K562 (cell line): ENCODE results near the gene COMMD1. TPM values are rescaled to one million over a fixed set of nuclear protein-coding genes. Genes with fewer than 3 reads are reported as not detected.

Source experiments
- ATAC-seq: fragments of 200-7000 bp; cut with Tn5 transposase; 3 replicates; pipeline ENCODE4 v1.9.1; 2020; ENCODE audit warnings: moderate library complexity
- BruUV-seq: library from RNA; stranded (reverse); fragments of 400-500 nt; replicated peaks from 2 replicates; lab custom pipeline; 2021; lab: Mats Ljungman, UMichigan
- CTCF ChIA-PET: fragments of 300-600 bp; formaldehyde crosslinking; extraction: SDS; loops from one replicate; lab custom pipeline; 2021; ENCODE audit warnings: low intra/inter-chr PET ratio; lab: Yijun Ruan, JAX
- POLR2A ChIA-PET: fragments of 300-600, 350-650 bp; sonication (Branson Sonifier 250); formaldehyde crosslinking; extraction: SDS; loops from one replicate; lab custom pipeline; 2021; ENCODE audit warnings: antibody characterized with exemption, inconsistent platforms; lab: Yijun Ruan, JAX
- DNase-seq, 4 experiments: peaks; one replicate each; pipeline versions ENCODE4 v3.0.0 to v3.0.0-alpha.2; 2011 to 2018; ENCODE audit warnings: low spot score in 3 of 4, mixed read lengths in 3 of 4; ENCODE audit errors: extremely low read depth in 1 of 4
- FAIRE-seq: peaks from 2 replicates; lab custom pipeline; 2011; peaks lifted over from hg19 to GRCh38; lab: Jason Lieb, UNC
- H2AFZ ChIP-seq: 2 replicates; pipeline ENCODE4 v1.6.0; 2011; ENCODE audit warnings: low read depth, low read length, control low read depth, inconsistent platforms
- H3K27ac ChIP-seq: fragments of 200-600 bp; 3 replicates; pipeline ENCODE4 v1.8.0; 2011; ENCODE audit warnings: low read depth, mild to moderate bottlenecking, control low read depth, inconsistent platforms, low read length, moderate library complexity, mixed read lengths; ENCODE audit errors: extremely low read depth
- H3K27me3 ChIP-seq, 2 experiments: fragments of 300-600 bp in 1 of 2; 2 replicates in 1 of 2; 3 replicates in 1 of 2; pipeline versions ENCODE4 v1.6.0 to v1.8.0; 2011; ENCODE audit warnings: inconsistent platforms in 2 of 2, low read length in 2 of 2, mild to moderate bottlenecking in 1 of 2, mixed read lengths in 1 of 2, moderate library complexity in 1 of 2; ENCODE audit not compliant: control insufficient read depth in 2 of 2, insufficient read depth in 2 of 2
- H3K36me3 ChIP-seq: fragments of 300-600 bp; 3 replicates; pipeline ENCODE4 v1.8.0; 2011; ENCODE audit warnings: mild to moderate bottlenecking, low read length, inconsistent platforms; ENCODE audit not compliant: control insufficient read depth, insufficient read depth
- H3K4me1 ChIP-seq, 2 experiments: fragments of 200-600 bp in 1 of 2; replicated peaks in 1 of 2; 2 replicates in 1 of 2; 3 replicates in 1 of 2; pipeline versions ENCODE4 v1.5.1 to v1.8.0; 2011; ENCODE audit warnings: inconsistent platforms in 2 of 2, low read length in 2 of 2, mild to moderate bottlenecking in 1 of 2, mixed read lengths in 1 of 2, moderate library complexity in 1 of 2; ENCODE audit not compliant: control insufficient read depth in 2 of 2, insufficient read depth in 2 of 2
- H3K4me2 ChIP-seq: 2 replicates; pipeline ENCODE4 v1.6.1; 2011; ENCODE audit warnings: low read length, control low read depth, inconsistent platforms, mixed read lengths; ENCODE audit not compliant: insufficient read depth
- H3K4me3 ChIP-seq: fragments of 200-600 bp; sonication (generic), shearing (Covaris generic); 2 replicates; pipeline ENCODE4 v1.5.1; 2016; ENCODE audit warnings: control low read depth, inconsistent platforms
- H3K79me2 ChIP-seq: fragments of 200-600 bp; 3 replicates; pipeline ENCODE4 v1.8.0; 2011; ENCODE audit warnings: low read length, inconsistent platforms; ENCODE audit not compliant: control insufficient read depth, insufficient read depth
- H3K9ac ChIP-seq, 2 experiments: 2 replicates each; pipeline versions ENCODE4 v1.6.0 to v1.6.1; 2011; ENCODE audit warnings: low read depth in 2 of 2, low read length in 2 of 2, control low read depth in 1 of 2, inconsistent platforms in 1 of 2, mild to moderate bottlenecking in 1 of 2, mixed read lengths in 1 of 2; ENCODE audit not compliant: insufficient read depth in 1 of 2
- H3K9me1 ChIP-seq: one replicate; pipeline ENCODE4 v1.6.0; 2011; ENCODE audit warnings: inconsistent platforms, mild to moderate bottlenecking, low read length, moderate library complexity; ENCODE audit not compliant: control insufficient read depth, insufficient read depth
- H3K9me3 ChIP-seq: replicated peaks from 2 replicates; pipeline ENCODE4 v1.5.1; 2011; ENCODE audit warnings: low read depth, low read length, inconsistent platforms; ENCODE audit not compliant: control insufficient read depth, insufficient read depth
- H4K20me1 ChIP-seq: replicated peaks from 2 replicates; pipeline ENCODE4 v1.6.1; 2011; ENCODE audit warnings: low read length, inconsistent platforms, mixed read lengths; ENCODE audit not compliant: control insufficient read depth, insufficient read depth
- C11orf30 ChIP-seq: fragments of 450-650 bp; IDR thresholded peaks from 2 replicates; pipeline ENCODE4 v1.6.1; 2016; ENCODE audit warnings: low read depth, mild to moderate bottlenecking
- MCM5 ChIP-seq: fragments of 450-650 bp; IDR thresholded peaks from 2 replicates; pipeline ENCODE4 v1.6.1; 2016; ENCODE audit warnings: low read depth
- PREB ChIP-seq: sonication (generic); formaldehyde crosslinking; IDR thresholded peaks from 2 replicates; pipeline ENCODE4 v1.8.1; 2023; ENCODE audit warnings: mild to moderate bottlenecking, missing genetic modification reagents
- TGIF2 ChIP-seq: sonication (generic); formaldehyde crosslinking; IDR thresholded peaks from 2 replicates; pipeline ENCODE4 v1.8.1; 2022; ENCODE audit warnings: mild to moderate bottlenecking, missing genetic modification reagents, moderate library complexity
- ZNF121 ChIP-seq: sonication (generic); formaldehyde crosslinking; conservative IDR thresholded peaks from 2 replicates; pipeline ENCODE4 v1.8.0; 2022; ENCODE audit warnings: missing genetic modification reagents
- ZNF277 ChIP-seq: fragments of 250-450 bp; sonication (Bioruptor Pico); IDR thresholded peaks from 2 replicates; pipeline ENCODE4 v1.8.0; 2022; ENCODE audit warnings: inconsistent platforms, mild to moderate bottlenecking, moderate library complexity, borderline replicate concordance
- ZNF316 ChIP-seq: fragments of 450-650 bp; IDR thresholded peaks from 2 replicates; pipeline ENCODE4 v1.6.1; 2016
- WGBS: fragments of 100-300 bp; shearing (Covaris generic); methylation state at CpG from one replicate; pipeline ENCODE4 v1.1.6; 2016; ENCODE audit warnings: low coverage, mixed read lengths; ENCODE audit not compliant: insufficient coverage; ENCODE audit errors: missing lambda C conversion rate; 5-methylcytosine and 5-hydroxymethylcytosine counted together
- in situ Hi-C: fragments of 300-500 bp; cut with MboI; formaldehyde crosslinking; loops from 4 replicates; pipeline ENCODE4 v1.15.0; 2018; ENCODE audit warnings: inconsistent platforms, mixed read lengths
- intact Hi-C: fragments of 100-400 bp; cut with micrococcal nuclease; formaldehyde crosslinking; loops from 2 replicates; pipeline ENCODE4 v1.14.2; 2022
- polyA plus RNA-seq, 8 experiments: library from polyadenylated mRNA; depleted of rRNA in 4 of 8; stranded (reverse) in 5 of 8; unstranded in 3 of 8; fragments of >200 nt; fragmentation: Nextera tagmentation in 2 of 8; fragmentation: Illumina TruSeq in 1 of 8; extraction: Ambion mirVana in 2 of 8; extraction: Trizol in 1 of 8; gene quantifications; 2 replicates each; pipeline versions ENCODE4 v1.2.1 to v1.2.3, GENCODE V29; 2011 to 2014; ENCODE audit warnings: inconsistent platforms in 1 of 8, missing spikeins in 1 of 8
- total RNA-seq, 7 experiments: library from RNA; depleted of rRNA in 6 of 7; stranded (reverse); fragments of >200 nt in 6 of 7; fragmentation: Illumina TruSeq in 2 of 7; extraction: Trizol in 2 of 7; gene quantifications; 2 replicates each; pipeline versions ENCODE4 v1.2.1 to v1.2.3, GENCODE V29; 2011 to 2021; ENCODE audit warnings: low replicate concordance in 1 of 7
- TF ChIP-seq, protein P1 (sequence below), 2 experiments: fragments of 450-650 bp in 1 of 2; IDR thresholded peaks; 2 replicates each; pipeline ENCODE4 v1.6.1; 2011 to 2017; ENCODE audit warnings: low read depth in 2 of 2, antibody characterized with exemption in 1 of 2, borderline replicate concordance in 1 of 2, low read length in 1 of 2, mild to moderate bottlenecking in 1 of 2, mixed read lengths in 1 of 2; ENCODE audit not compliant: control insufficient read depth in 1 of 2

COMMD1 gene
- total and polyA plus RNA-seq, 9 of the 15 experiments (the other 6 are each of a cell fraction or from before 2014, with no cell fraction given), result 14.4 to 77.0 (median 21.4) TPM

DNA sequence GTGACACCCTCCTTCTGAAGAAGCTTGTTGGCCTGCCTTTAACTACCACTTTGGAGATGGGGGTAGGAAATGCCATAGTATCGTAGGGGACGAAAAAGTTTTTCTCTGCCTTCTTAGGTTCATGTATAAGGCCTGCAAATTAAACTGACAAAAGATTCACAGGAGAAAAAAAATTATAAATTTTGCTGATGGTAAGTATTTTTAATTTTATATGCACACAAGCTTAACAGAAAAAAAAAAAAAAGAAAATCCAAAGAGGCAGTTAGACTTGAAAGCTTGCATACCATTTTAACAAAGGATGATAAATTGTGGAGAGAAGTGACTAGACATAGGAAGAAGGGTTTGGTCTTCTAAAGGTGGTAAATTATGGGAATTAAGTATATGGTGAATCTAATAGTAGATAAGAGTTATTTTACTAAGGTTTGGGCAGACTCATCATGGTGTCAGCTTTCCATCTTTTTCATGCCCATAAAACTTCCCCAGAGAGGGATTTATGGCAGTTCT is 227.9 kb downstream of the COMMD1 start:
- in situ Hi-C loops (no loop called here), intact Hi-C loops (no loop called here)
- DNase-seq, result no peak
- no peak for ATAC-seq
- no TSS peak for BruUV-seq
- Histone ChIP-seq H3K4me3 (no peak overlapping the region), H3K36me3 (no peaks in the 10 kb centered on the region), H4K20me1 (no peaks in the 10 kb centered on the region), H3K27me3 (no peaks in the 10 kb centered on the region), H3K9ac (no peak overlapping the region), H3K4me2 (no peak overlapping the region), H3K9me1 (no peaks in the 10 kb centered on the region), H3K9me3 (no peaks in the 10 kb centered on the region), H3K79me2 (no peaks in the 10 kb centered on the region), H3K27ac (no peak overlapping the region), H2AFZ (no peak overlapping the region), H3K4me1 (no peaks in the 10 kb centered on the region)
- TF ChIP-seq MCM5 (no peak), ZNF316 (peak; percentile 71), C11orf30 (peak; percentile 30; the same call in 1 of the 2 replicates), TGIF2 (no peak)
- ChIA-PET CTCF (no interaction called here), POLR2A (interaction anchor here (0.7 to 0.9 kb wide), 3 partner anchors 24 to 57 kb away, joined by 3 to 5 read pairs (median 3); no protein-coding TSS in a partner anchor)
- 56% methylated on average over 2 of the region's 2 CpGs for WGBS
- FAIRE-seq, result no peak

DNA sequence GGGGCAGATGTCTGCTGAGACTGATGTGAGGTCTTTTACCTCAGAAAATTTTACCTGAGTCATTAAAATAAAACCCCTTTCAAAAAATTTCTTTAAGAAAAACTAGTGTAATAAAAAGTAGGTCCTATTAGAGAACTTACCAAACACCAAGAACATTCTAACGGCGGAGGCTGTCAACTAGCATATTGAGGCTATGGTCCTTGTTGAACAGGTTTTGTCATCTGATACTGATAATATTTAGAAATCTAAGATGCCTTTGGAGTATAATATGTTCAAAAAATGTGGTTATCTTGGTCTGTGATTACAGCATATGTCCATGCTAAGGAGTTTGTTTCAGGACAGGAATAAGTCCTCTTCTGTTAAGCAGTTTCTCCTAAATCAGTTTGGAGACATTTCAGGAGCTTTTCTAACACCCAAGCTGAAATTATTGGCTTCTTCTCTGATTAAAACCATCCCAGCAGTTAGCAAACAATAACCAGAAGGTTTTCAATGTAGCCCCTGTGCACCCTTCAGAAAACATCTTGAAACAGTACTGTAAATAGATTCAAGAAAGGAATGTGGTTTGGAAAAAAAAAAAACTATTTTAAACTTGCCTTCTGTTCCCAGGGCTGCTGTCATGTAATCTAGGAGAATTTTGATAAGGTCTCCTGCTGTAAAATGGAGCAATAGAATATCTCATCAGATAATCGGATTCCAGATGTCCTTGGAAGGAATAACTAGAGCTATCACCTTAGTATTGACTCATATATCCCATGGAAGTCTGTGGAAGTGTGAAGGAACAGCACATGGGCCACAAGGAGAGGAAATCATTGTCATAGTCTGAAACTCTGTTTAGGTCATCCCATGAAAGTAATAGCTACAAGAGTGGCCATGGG is 231.7 kb downstream of the COMMD1 start:
- BruUV-seq, result no TSS peak
- CTCF ChIA-PET, result no interaction called here
- H3K27ac ChIP-seq, result no peak overlapping the region
- TF ChIP-seq, protein P1, sequence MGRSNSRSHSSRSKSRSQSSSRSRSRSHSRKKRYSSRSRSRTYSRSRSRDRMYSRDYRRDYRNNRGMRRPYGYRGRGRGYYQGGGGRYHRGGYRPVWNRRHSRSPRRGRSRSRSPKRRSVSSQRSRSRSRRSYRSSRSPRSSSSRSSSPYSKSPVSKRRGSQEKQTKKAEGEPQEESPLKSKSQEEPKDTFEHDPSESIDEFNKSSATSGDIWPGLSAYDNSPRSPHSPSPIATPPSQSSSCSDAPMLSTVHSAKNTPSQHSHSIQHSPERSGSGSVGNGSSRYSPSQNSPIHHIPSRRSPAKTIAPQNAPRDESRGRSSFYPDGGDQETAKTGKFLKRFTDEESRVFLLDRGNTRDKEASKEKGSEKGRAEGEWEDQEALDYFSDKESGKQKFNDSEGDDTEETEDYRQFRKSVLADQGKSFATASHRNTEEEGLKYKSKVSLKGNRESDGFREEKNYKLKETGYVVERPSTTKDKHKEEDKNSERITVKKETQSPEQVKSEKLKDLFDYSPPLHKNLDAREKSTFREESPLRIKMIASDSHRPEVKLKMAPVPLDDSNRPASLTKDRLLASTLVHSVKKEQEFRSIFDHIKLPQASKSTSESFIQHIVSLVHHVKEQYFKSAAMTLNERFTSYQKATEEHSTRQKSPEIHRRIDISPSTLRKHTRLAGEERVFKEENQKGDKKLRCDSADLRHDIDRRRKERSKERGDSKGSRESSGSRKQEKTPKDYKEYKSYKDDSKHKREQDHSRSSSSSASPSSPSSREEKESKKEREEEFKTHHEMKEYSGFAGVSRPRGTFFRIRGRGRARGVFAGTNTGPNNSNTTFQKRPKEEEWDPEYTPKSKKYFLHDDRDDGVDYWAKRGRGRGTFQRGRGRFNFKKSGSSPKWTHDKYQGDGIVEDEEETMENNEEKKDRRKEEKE (IDR thresholded peaks at IDR 0.05; ENCODE audit: borderline replicate concordance in 1 of 2, control insufficient read depth in 1 of 2, low read depth in 2 of 2, low read length in 1 of 2), result no peak
- TF ChIP-seq ZNF277 (CRISPR knock-in tag) (no peak), PREB (CRISPR knock-in tag) (no peak), ZNF121 (no peak)

More for the DNA sequence above, 231.7 kb downstream of the COMMD1 start:
- no peaks in the 10 kb centered on the region for H3K9me3 ChIP-seq
- no peaks in the 10 kb centered on the region for H3K79me2 ChIP-seq
- no peaks in the 10 kb centered on the region for H3K9me1 ChIP-seq
- in situ Hi-C loops, result no loop called here
- intact Hi-C loops, result no loop called here
- no peaks in the 10 kb centered on the region for H3K4me1 ChIP-seq
- H3K4me2 ChIP-seq, result no peak overlapping the region
- H3K9ac ChIP-seq, result no peak overlapping the region
- no peak overlapping the region for H3K4me3 ChIP-seq
- no peak for ATAC-seq
- FAIRE-seq, result no peak
- no peak for DNase-seq
- H4K20me1 ChIP-seq, result no peaks in the 10 kb centered on the region
- H3K36me3 ChIP-seq, result no peaks in the 10 kb centered on the region
- WGBS, result 63% methylated on average over 3 of the region's 3 CpGs
- POLR2A ChIA-PET, result no interaction called here
- no peak overlapping the region for H2AFZ ChIP-seq
- H3K27me3 ChIP-seq, result no peaks in the 10 kb centered on the region
